HepG2 (cell line): ENCODE data around the gene CAPN13. TPM values are rescaled to one million over a fixed set of nuclear protein-coding genes. Genes with fewer than 3 reads are reported as not detected.

Experiments
- ATAC-seq: fragments of 200-7000 bp; cut with Tn5 transposase; 3 replicates; pipeline ENCODE4 v1.9.1; 2020; ENCODE audit warnings: mild to moderate bottlenecking, moderate library complexity
- BruUV-seq: library from RNA; stranded (reverse); fragments of 400-500 nt; replicated peaks from 2 replicates; lab custom pipeline; 2021; lab: Mats Ljungman, UMichigan
- CTCF ChIA-PET: fragments of 300-600 bp; formaldehyde crosslinking; extraction: SDS; loops from one replicate; lab custom pipeline; 2021; ENCODE audit warnings: low total read pairs, inconsistent platforms, low intra/inter-chr PET ratio; lab: Yijun Ruan, JAX
- POLR2A ChIA-PET: fragments of 350-600 bp; sonication (Branson Sonifier 250); formaldehyde crosslinking; loops from one replicate; lab custom pipeline; 2020; ENCODE audit warnings: antibody characterized with exemption, inconsistent platforms; lab: Yijun Ruan, JAX
- DNase-seq: peaks from one replicate; pipeline ENCODE4 v3.0.0-alpha.2; 2015; ENCODE audit warnings: low spot score
- FAIRE-seq: peaks from 3 replicates; lab custom pipeline; 2011; peaks lifted over from hg19 to GRCh38; lab: Jason Lieb, UNC
- H2AFZ ChIP-seq: one replicate; pipeline ENCODE4 v1.6.1; 2011; ENCODE audit warnings: low read length, inconsistent platforms
- H3K27ac ChIP-seq: fragments of 300-600 bp; 3 replicates; pipeline ENCODE4 v1.8.0; 2011; ENCODE audit warnings: mixed run types, mild to moderate bottlenecking, mixed read lengths, low read length, inconsistent platforms; ENCODE audit not compliant: insufficient read depth; ENCODE audit errors: extremely low read length
- H3K27me3 ChIP-seq, 2 experiments: fragments of 200-600 bp in 1 of 2; 2 replicates in 1 of 2; 3 replicates in 1 of 2; pipeline versions ENCODE4 v1.6.0 to v1.8.0; 2011; ENCODE audit warnings: low read length in 2 of 2, mild to moderate bottlenecking in 2 of 2, moderate library complexity in 2 of 2, inconsistent platforms in 1 of 2; ENCODE audit not compliant: insufficient read depth in 2 of 2, control insufficient read depth in 1 of 2
- H3K36me3 ChIP-seq, 2 experiments: fragments of 200-600 bp in 1 of 2; replicated peaks in 1 of 2; 2 replicates in 1 of 2; 3 replicates in 1 of 2; pipeline versions ENCODE4 v1.5.1 to v1.8.0; 2011; ENCODE audit warnings: low read length in 2 of 2, inconsistent platforms in 1 of 2; ENCODE audit not compliant: insufficient read depth in 2 of 2, control insufficient read depth in 1 of 2
- H3K4me1 ChIP-seq: 2 replicates; pipeline ENCODE4 v1.5.1; 2012; ENCODE audit warnings: low read length, inconsistent platforms; ENCODE audit not compliant: insufficient read depth
- H3K4me2 ChIP-seq: 2 replicates; pipeline ENCODE4 v1.6.0; 2011; ENCODE audit warnings: low read depth, low read length, inconsistent platforms
- H3K4me3 ChIP-seq, 3 experiments: fragments of 200-600 bp in 1 of 3; sonication (generic), shearing (Covaris generic) in 1 of 3; replicated peaks in 1 of 3; 2 replicates each; pipeline ENCODE4 v1.5.1; 2011 to 2016; ENCODE audit warnings: low read length in 3 of 3, inconsistent platforms in 2 of 3, low read depth in 2 of 3, mild to moderate bottlenecking in 2 of 3, control low read depth in 1 of 3, mixed read lengths in 1 of 3; ENCODE audit not compliant: insufficient read depth in 1 of 3
- H3K79me2 ChIP-seq: one replicate; pipeline ENCODE4 v1.6.1; 2011; ENCODE audit warnings: low read length, inconsistent platforms; ENCODE audit not compliant: insufficient read depth
- H3K9ac ChIP-seq: 2 replicates; pipeline ENCODE4 v1.6.0; 2011; ENCODE audit warnings: mild to moderate bottlenecking, low read depth, low read length, inconsistent platforms; ENCODE audit not compliant: insufficient read depth
- H3K9me3 ChIP-seq: 2 replicates; pipeline ENCODE4 v1.5.1; 2012; ENCODE audit warnings: mild to moderate bottlenecking, low read length
- H4K20me1 ChIP-seq: 2 replicates; pipeline ENCODE4 v1.6.0; 2011; ENCODE audit warnings: inconsistent platforms, mild to moderate bottlenecking, low read length, moderate library complexity; ENCODE audit not compliant: insufficient read depth
- CC2D1A ChIP-seq: sonication (generic); formaldehyde crosslinking; IDR thresholded peaks from 2 replicates; pipeline ENCODE4 v1.8.1; 2023; ENCODE audit warnings: mild to moderate bottlenecking, missing genetic modification reagents
- CHD2 ChIP-seq: IDR thresholded peaks from 2 replicates; pipeline ENCODE4 v1.6.1; 2011; ENCODE audit warnings: low read depth, low read length, improper control_type of control experiment
- DRAP1 ChIP-seq: IDR thresholded peaks from 2 replicates; pipeline ENCODE4 v1.6.1; 2016; ENCODE audit warnings: missing genetic modification reagents, missing compliant biosample characterization
- GPBP1L1 ChIP-seq: sonication (generic); formaldehyde crosslinking; IDR thresholded peaks from 2 replicates; pipeline ENCODE4 v1.5.0; 2020; ENCODE audit warnings: mild to moderate bottlenecking, missing genetic modification reagents
- RERE ChIP-seq: IDR thresholded peaks from 2 replicates; pipeline ENCODE4 v1.6.1; 2016; ENCODE audit warnings: low read depth, missing genetic modification reagents, missing compliant biosample characterization
- SRSF9 ChIP-seq: fragments of 200-400 bp; formaldehyde crosslinking; IDR thresholded peaks from 2 replicates; pipeline ENCODE4 v1.6.1; 2018; ENCODE audit warnings: borderline replicate concordance, mild to moderate bottlenecking, low read depth, low read length; ENCODE audit not compliant: insufficient read depth, poor library complexity, severe bottlenecking
- TFDP1 ChIP-seq: IDR thresholded peaks from 2 replicates; pipeline ENCODE4 v1.6.1; 2016; ENCODE audit warnings: missing compliant biosample characterization, missing genetic modification reagents, borderline replicate concordance
- XRCC5 ChIP-seq: fragments of 200-400 bp; formaldehyde crosslinking; optimal IDR thresholded peaks from 2 replicates; pipeline ENCODE3; 2017; ENCODE audit warnings: mild to moderate bottlenecking, low read length
- ZFP36L2 ChIP-seq: sonication (generic); formaldehyde crosslinking; IDR thresholded peaks from 2 replicates; pipeline ENCODE4 v1.4.0; 2020; ENCODE audit warnings: missing genetic modification reagents
- ZNF124 ChIP-seq: sonication (generic); formaldehyde crosslinking; IDR thresholded peaks from 2 replicates; pipeline ENCODE4 v1.4.0; 2020; ENCODE audit warnings: missing genetic modification reagents
- ZNF446 ChIP-seq: sonication (generic); formaldehyde crosslinking; IDR thresholded peaks from 2 replicates; pipeline ENCODE4 v1.5.0; 2020; ENCODE audit warnings: mild to moderate bottlenecking, missing genetic modification reagents
- ZNF678 ChIP-seq: sonication (generic); formaldehyde crosslinking; IDR thresholded peaks from 2 replicates; pipeline ENCODE4 v1.4.0; 2020; ENCODE audit warnings: mild to moderate bottlenecking, missing genetic modification reagents
- ZNF720 ChIP-seq: sonication (generic); formaldehyde crosslinking; IDR thresholded peaks from 2 replicates; pipeline ENCODE4 v1.4.0; 2020; ENCODE audit warnings: missing genetic modification reagents
- ZSCAN25 ChIP-seq: sonication (generic); formaldehyde crosslinking; IDR thresholded peaks from 2 replicates; pipeline ENCODE4 v1.8.0; 2022; ENCODE audit warnings: mild to moderate bottlenecking, missing genetic modification reagents
- WGBS: methylation state at CpG from one replicate; pipeline ENCODE4 v1.1.6; 2017; ENCODE audit warnings: low lambda C conversion rate; 5-methylcytosine and 5-hydroxymethylcytosine counted together
- in situ Hi-C: cut with HindIII; loops from 2 replicates; pipeline ENCODE4 v1.10.0; 2017; ENCODE audit warnings: low pct_unique_long_range_greater_than_20kb; ENCODE audit not compliant: extremely low pct_ligation_motif_present
- intact Hi-C: fragments of 100-400 bp; cut with micrococcal nuclease; formaldehyde crosslinking; loops from one replicate; pipeline ENCODE4 v1.10.0; 2022; ENCODE audit not compliant: unreplicated experiment
- polyA plus RNA-seq, 8 experiments: library from polyadenylated mRNA; depleted of rRNA in 3 of 8; stranded (reverse) in 7 of 8; unstranded in 1 of 8; fragments of >200 nt; fragmentation: Illumina TruSeq in 4 of 8; extraction: Trizol in 4 of 8; gene quantifications; 2 replicates each; pipeline versions ENCODE4 v1.2.1 to v1.2.3, GENCODE V29; 2011 to 2016; ENCODE audit warnings: low read depth in 4 of 8, missing spikeins in 1 of 8, mixed read lengths in 1 of 8; ENCODE audit not compliant: insufficient read depth in 1 of 8
- total RNA-seq, 5 experiments: library from RNA; depleted of rRNA; stranded (reverse); fragments of >200 nt; fragmentation: Illumina TruSeq; extraction: Trizol; gene quantifications; 2 replicates each; pipeline ENCODE4 v1.2.3, GENCODE V29; 2016; ENCODE audit warnings: low read depth in 1 of 5

The CAPN13 gene
- total and polyA plus RNA-seq, 2 of the 13 experiments (the other 11 are each of a cell fraction or from before 2014, with no cell fraction given), result not detected

DNA sequence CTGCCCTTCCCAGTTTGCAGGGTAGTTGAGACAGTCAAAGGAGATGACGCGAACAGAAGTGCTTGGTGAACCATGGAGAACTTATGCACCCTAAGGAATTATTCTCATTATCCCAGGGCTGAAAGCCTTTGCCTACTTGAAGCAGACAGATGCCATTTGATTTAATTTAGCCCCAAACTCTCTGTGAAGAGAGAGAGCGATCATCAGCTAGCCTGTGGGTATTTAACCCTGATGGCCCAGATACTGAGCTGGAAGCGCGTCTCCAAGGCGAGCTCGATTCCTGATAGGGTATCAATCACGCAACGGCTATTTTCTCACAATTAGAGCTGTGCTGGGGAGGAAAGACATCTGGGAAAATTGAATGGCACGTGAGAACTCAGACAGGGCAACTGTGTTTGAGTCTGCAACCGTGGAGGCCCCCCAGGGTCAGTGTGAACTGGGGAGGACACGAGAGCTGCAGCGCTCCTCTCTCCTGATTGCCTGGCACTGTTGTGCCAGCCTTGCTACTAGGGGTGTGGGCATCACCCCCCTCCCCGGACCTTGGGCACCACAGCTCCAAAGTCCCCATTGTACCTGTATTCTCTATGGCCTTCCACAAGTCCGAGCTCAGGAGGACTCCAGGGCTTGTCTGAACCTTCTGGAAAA lies 73.2 kb downstream of the CAPN13 start:
- no peak for FAIRE-seq
- ATAC-seq, result no peak
- in situ Hi-C loops, result no loop called here

More for the DNA sequence above, 73.2 kb downstream of the CAPN13 start:
- Histone ChIP-seq H3K79me2 (no peaks in the 10 kb centered on the region), H3K27me3 (peaks cover 3 to 49% of the 10 kb centered on the region in 2 experiments; a peak in 4 of 5 replicates), H3K9me3 (no peaks in the 10 kb centered on the region), H2AFZ (no peak overlapping the region), H3K9ac (no peak overlapping the region), H3K4me1 (no peaks in the 10 kb centered on the region), H3K27ac (no peak overlapping the region), H3K4me3 (no peak overlapping the region), H3K4me2 (no peak overlapping the region), H4K20me1 (no peaks in the 10 kb centered on the region), H3K36me3 (no peaks in the 10 kb centered on the region)
- WGBS, result 34% methylated on average over 13 of the region's 15 CpGs
- no peak for DNase-seq
- TF ChIP-seq ZNF678 (CRISPR knock-in tag) (no peak), SRSF9 (no peak), RERE (CRISPR knock-in tag) (no peak), CHD2 (no peak), ZFP36L2 (no peak), XRCC5 (no peak), TFDP1 (no peak), ZNF720 (CRISPR knock-in tag) (no peak), CC2D1A (CRISPR knock-in tag) (no peak), GPBP1L1 (CRISPR knock-in tag) (no peak), ZNF124 (CRISPR knock-in tag) (no peak), ZNF446 (no peak), ZSCAN25 (CRISPR knock-in tag) (no peak), DRAP1 (no peak)
- ChIA-PET POLR2A (no interaction called here), CTCF (no interaction called here)
- BruUV-seq, result no TSS peak
- intact Hi-C loops, result no loop called here
